ENCODE data around the gene FRMPD4. TPM values are rescaled to one million over a fixed set of nuclear protein-coding genes. Genes with fewer than 3 reads are reported as not detected.

The FRMPD4 gene
- total and polyA plus RNA-seq, 2 of the 13 experiments (the other 11 are each of a cell fraction or from before 2014, with no cell fraction given): not detected

DNA sequence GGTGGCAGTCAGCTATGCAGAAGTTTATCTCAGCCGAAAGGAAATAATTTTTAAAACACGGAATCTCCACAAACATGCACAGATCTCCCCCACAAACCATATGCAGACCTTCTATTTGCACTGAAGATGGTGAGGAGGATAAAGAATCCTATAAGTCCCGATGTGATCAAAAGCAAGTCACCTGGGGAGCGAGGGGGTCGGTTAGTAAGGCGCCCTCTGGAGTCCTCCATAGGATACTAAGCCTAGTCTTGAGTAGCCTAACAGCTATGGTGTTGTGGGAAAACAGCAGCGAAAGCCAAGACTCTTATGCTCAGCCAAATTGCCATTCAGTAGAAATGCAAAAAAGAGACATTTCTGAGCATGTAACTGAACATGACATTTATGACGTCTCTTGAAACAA lies 210.9 kb downstream of the FRMPD4 start (continued):
- no peak for TF ChIP-seq ZNF710 (CRISPR knock-in tag; IDR thresholded peaks at IDR 0.05; ENCODE audit: borderline replicate concordance)
- TF ChIP-seq, protein P1, sequence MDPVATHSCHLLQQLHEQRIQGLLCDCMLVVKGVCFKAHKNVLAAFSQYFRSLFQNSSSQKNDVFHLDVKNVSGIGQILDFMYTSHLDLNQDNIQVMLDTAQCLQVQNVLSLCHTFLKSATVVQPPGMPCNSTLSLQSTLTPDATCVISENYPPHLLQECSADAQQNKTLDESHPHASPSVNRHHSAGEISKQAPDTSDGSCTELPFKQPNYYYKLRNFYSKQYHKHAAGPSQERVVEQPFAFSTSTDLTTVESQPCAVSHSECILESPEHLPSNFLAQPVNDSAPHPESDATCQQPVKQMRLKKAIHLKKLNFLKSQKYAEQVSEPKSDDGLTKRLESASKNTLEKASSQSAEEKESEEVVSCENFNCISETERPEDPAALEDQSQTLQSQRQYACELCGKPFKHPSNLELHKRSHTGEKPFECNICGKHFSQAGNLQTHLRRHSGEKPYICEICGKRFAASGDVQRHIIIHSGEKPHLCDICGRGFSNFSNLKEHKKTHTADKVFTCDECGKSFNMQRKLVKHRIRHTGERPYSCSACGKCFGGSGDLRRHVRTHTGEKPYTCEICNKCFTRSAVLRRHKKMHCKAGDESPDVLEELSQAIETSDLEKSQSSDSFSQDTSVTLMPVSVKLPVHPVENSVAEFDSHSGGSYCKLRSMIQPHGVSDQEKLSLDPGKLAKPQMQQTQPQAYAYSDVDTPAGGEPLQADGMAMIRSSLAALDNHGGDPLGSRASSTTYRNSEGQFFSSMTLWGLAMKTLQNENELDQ (CRISPR knock-in tag; IDR thresholded peaks at IDR 0.05; ENCODE audit: borderline replicate concordance): no peak
- TF ChIP-seq CENPBD1 (CRISPR knock-in tag; IDR thresholded peaks at IDR 0.05; ENCODE audit: borderline replicate concordance, low read depth): no peak
- TF ChIP-seq HOXA9 (CRISPR knock-in tag; IDR thresholded peaks at IDR 0.05; ENCODE audit: borderline replicate concordance): no peak
- TF ChIP-seq SP140L (CRISPR knock-in tag; IDR thresholded peaks at IDR 0.05; ENCODE audit: borderline replicate concordance): no peak
- TF ChIP-seq HOXD1 (CRISPR knock-in tag; IDR thresholded peaks at IDR 0.05): no peak
- TF ChIP-seq YY1 (IDR thresholded peaks at IDR 0.05; ENCODE audit: insufficient read depth, insufficient replicate concordance, low read depth, low read length): no peak
- no peak for TF ChIP-seq ZNF530 (CRISPR knock-in tag; IDR thresholded peaks at IDR 0.05; ENCODE audit: low read depth)

GRCh38 chrX:12352922-12353321 lies 214.6 kb downstream of the FRMPD4 start:
- WGBS (ENCODE audit: low lambda C conversion rate): 17% methylated on average over 1 of the region's 5 CpGs
- intact Hi-C loops (cut with micrococcal nuclease; ENCODE audit: unreplicated experiment): no loop called here
- Histone ChIP-seq H3K9ac (ENCODE audit: insufficient read depth, low read depth, low read length) (no peak overlapping the region), H3K27me3 (ENCODE audit: control insufficient read depth in 1 of 2, insufficient read depth in 2 of 2, low read length in 2 of 2) (no peaks in the 10 kb centered on the region), H3K36me3 (replicated peaks in 1 of 2; ENCODE audit: control insufficient read depth in 1 of 2, insufficient read depth in 2 of 2, low read length in 2 of 2) (no peaks in the 10 kb centered on the region), H2AFZ (ENCODE audit: low read length) (no peak overlapping the region), H3K4me2 (ENCODE audit: low read depth, low read length) (no peak overlapping the region), H4K20me1 (ENCODE audit: insufficient read depth, low read length) (no peaks in the 10 kb centered on the region), H3K79me2 (ENCODE audit: insufficient read depth, low read length) (no peaks in the 10 kb centered on the region), H3K27ac (ENCODE audit: extremely low read length, insufficient read depth, low read length) (no peak overlapping the region), H3K4me3 (replicated peaks in 1 of 3; ENCODE audit: insufficient read depth in 1 of 3, low read depth in 2 of 3, low read length in 3 of 3) (no peak overlapping the region), H3K9me3 (ENCODE audit: low read length) (no peaks in the 10 kb centered on the region), H3K4me1 (ENCODE audit: insufficient read depth, low read length) (no peaks in the 10 kb centered on the region)
- in situ Hi-C loops (cut with HindIII; ENCODE audit: extremely low pct_ligation_motif_present, low pct_unique_long_range_greater_than_20kb): no loop called here
- ChIA-PET POLR2A (no interaction called here), CTCF (ENCODE audit: low intra/inter-chr PET ratio, low total read pairs) (no interaction called here)
- FAIRE-seq: no peak
- ATAC-seq: no peak
- TF ChIP-seq MIER2 (CRISPR knock-in tag; IDR thresholded peaks at IDR 0.05): 0 out of 2 replicates have a peak, but pooled peaks have one; percentile 14
- TF ChIP-seq, protein P2, sequence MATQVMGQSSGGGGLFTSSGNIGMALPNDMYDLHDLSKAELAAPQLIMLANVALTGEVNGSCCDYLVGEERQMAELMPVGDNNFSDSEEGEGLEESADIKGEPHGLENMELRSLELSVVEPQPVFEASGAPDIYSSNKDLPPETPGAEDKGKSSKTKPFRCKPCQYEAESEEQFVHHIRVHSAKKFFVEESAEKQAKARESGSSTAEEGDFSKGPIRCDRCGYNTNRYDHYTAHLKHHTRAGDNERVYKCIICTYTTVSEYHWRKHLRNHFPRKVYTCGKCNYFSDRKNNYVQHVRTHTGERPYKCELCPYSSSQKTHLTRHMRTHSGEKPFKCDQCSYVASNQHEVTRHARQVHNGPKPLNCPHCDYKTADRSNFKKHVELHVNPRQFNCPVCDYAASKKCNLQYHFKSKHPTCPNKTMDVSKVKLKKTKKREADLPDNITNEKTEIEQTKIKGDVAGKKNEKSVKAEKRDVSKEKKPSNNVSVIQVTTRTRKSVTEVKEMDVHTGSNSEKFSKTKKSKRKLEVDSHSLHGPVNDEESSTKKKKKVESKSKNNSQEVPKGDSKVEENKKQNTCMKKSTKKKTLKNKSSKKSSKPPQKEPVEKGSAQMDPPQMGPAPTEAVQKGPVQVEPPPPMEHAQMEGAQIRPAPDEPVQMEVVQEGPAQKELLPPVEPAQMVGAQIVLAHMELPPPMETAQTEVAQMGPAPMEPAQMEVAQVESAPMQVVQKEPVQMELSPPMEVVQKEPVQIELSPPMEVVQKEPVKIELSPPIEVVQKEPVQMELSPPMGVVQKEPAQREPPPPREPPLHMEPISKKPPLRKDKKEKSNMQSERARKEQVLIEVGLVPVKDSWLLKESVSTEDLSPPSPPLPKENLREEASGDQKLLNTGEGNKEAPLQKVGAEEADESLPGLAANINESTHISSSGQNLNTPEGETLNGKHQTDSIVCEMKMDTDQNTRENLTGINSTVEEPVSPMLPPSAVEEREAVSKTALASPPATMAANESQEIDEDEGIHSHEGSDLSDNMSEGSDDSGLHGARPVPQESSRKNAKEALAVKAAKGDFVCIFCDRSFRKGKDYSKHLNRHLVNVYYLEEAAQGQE (IDR thresholded peaks at IDR 0.05; ENCODE audit: borderline replicate concordance in 1 of 2, low read depth in 1 of 2, low read length in 2 of 2): peak in 1 of 2 experiments; percentile 66; a peak in 2 of 4 replicates
- TF ChIP-seq, protein P3, sequence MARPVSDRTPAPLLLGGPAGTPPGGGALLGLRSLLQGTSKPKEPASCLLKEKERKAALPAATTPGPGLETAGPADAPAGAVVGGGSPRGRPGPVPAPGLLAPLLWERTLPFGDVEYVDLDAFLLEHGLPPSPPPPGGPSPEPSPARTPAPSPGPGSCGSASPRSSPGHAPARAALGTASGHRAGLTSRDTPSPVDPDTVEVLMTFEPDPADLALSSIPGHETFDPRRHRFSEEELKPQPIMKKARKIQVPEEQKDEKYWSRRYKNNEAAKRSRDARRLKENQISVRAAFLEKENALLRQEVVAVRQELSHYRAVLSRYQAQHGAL (CRISPR knock-in tag; IDR thresholded peaks at IDR 0.05; ENCODE audit: not compliant biosample characterization): no peak
- DNase-seq (ENCODE audit: low spot score): no peak
- BruUV-seq (replicated peaks): no TSS peak

Measured in HepG2 (cell line).